HG02610 (cell line): ENCODE measurements around the gene ELF2.
"Not testable (repeated sequence)": the region's sequence is repeated elsewhere in the genome, so short reads cannot be mapped to it uniquely, and the experiment has no call there.

Experiments used
- ATAC-seq: cut with Tn5 transposase; IDR thresholded peaks from one replicate; pipeline ENCODE4 v1.9.1; 2021; ENCODE audit warnings: mild to moderate bottlenecking, moderate library complexity; ENCODE audit not compliant: unreplicated experiment

The ELF2 gene

DNA sequence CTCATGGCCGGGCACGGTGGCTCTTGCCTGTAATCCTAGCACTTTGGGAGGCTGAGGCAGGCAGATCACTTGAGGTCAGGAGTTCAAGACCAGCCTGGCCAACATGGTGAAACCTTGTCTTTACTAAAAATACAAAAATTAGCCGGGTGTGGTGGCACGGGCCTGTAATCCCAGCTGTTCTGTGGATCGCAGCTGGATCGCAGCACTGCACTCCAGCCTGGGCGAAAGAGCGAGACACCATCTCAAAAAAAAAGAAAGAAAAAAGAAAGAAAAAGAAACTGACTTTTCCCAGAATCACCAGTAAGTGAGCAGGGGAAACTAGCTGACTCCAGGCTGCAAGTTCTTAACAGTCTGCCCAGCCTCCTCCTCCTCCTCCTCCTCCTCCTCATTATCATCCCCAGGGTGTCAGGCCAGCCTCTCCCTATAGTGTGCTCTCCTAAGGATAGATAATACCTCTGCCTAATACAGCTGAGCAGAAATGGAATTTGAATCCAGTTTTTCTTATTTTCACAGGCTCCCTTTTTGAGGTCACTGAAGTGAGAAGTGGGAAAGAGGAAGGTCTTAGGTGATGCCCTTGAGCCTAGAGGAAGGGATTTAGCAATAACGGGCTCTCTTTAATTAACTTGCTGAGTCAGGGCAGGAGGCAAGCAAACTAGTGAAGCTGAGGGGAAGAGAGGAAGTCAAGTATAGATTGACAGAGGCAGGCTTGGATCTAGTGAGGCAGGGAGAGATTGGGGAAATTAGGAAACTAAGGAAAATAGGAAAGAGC lies 11.8 kb upstream of the ELF2 start:
- no peak for ATAC-seq

DNA sequence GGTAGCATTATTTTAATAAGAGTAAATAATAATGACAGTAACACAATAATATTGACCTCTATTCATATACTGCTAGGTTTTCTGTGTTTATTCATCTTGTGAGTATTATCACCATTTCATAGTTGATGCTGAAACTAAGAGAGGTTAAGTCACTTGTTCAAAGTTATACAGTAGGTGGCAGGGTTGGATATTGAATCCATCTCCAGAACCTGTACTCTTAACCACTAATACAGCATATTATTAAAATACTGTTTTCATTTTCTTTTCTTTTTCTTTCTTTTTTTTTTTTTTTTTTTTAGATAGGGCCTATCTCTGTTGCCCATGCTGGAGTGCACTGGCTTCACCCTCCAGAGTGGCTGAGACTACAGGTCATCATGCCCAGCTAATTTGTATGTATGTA lies 7.1 kb upstream of the ELF2 start:
- ATAC-seq: peak; percentile 46

- peak; percentile 73 for ATAC-seq
Observed at GRCh38 chr4:139177869-139178619, 1.0 kb upstream of the ELF2 start.

DNA sequence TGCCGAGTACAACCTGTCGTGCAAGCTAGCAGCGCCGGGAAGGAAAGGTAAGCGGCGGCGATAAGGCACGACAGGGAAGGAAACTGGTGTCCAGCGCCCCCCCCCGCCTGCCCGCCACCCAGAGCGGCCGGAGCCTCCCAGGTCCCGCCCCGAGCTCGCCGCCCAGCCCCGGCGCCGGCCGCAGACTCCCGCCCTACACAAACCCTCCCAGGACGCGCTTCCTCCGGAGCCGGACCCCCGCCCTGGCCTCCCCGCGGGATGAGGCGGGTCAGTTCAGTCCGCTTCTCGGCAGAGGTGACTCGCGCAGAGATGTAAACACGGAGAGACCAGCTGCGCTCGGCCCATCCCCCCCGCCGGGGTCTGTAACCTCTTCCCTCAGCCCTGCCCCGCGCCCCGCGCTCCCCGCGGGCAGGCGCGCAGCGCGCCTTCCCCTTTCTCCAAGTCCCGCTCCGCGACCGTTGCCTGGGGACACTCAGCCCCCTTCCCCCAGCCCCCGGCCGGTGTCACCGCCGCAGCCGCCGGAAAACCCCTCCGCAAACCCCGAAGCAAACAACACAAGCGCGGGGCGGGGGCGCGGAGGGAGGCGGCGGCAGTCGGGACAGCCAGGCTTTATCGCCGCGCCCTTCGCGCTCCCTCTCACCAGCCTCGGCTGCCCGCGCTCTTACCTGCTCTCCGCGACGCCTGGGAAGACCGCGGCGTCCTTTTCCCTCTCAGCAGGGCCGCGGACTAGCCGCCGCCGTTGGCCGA lies 543 bp downstream of the ELF2 start:
- peak; percentile 15 for ATAC-seq

DNA sequence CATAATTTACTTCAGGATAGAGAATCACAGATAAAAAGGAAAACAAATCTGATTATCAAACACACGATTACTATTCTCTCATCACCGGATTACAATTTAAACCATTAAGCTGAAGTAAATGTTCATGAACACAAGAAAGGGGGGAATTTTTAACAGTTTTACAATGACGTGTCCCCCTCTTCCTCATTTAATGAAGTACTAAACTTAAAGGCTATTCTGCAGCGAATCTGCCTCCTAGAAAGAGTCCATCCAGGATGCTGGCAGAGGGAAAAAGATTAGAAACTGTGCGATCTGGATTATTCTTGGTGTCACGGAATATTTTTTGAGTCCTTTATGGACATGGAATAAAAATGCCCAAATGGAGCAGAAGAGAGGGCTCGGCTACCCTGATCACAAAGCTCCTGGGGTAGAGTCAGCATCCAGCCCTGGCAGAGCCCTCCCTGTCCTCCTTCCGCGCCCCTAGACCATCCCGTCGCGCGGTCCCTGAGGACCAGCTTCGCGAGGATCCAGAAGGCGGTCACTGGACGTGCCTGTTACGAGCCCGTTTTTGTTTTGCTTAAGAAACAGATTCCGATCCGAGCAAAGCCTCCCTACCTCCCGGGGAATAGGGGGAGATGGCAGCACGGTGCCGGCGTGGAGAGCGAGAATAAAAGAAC lies 1.2 kb downstream of the ELF2 start:
- no peak for ATAC-seq

DNA sequence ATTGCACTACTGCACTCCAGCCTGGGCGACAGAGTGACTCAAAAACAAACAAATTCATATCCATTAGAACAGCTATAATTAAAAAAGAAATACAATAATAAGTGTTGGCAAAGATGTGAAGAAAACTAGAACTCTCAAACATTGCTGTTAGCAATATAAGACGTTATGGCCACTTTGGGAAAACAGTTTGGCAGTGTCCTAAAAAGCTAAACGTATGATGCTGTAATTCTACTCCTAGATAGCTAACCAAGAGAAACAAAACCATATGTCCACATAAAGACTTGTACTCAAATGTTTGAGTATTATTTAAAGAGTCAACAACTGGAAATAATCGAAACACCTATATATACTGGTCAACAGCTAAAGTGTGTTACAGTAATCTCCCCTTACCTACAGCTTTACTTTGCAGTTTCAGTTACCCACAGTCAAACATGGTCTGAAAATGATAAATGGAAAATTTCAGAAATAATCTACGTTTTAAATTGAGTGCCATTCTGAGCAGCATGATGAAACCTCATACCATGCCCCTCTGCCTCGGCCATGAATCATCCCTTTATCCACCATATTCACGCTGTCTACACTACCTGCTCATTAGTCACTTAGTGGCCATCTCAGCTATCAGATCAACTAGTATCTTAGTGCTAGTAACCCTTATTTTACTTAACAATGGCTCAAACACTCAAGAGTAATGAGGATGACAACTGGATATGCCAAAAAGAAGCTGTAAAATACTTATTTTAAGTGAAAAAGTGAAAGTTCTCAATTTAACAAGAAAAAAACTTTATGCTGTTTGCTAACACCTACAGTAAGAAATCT lies 4.9 kb downstream of the ELF2 start:
- no peak for ATAC-seq

- ATAC-seq: no peak
Observed at GRCh38 chr4:139170932-139171331, 6.1 kb downstream of the ELF2 start.

DNA sequence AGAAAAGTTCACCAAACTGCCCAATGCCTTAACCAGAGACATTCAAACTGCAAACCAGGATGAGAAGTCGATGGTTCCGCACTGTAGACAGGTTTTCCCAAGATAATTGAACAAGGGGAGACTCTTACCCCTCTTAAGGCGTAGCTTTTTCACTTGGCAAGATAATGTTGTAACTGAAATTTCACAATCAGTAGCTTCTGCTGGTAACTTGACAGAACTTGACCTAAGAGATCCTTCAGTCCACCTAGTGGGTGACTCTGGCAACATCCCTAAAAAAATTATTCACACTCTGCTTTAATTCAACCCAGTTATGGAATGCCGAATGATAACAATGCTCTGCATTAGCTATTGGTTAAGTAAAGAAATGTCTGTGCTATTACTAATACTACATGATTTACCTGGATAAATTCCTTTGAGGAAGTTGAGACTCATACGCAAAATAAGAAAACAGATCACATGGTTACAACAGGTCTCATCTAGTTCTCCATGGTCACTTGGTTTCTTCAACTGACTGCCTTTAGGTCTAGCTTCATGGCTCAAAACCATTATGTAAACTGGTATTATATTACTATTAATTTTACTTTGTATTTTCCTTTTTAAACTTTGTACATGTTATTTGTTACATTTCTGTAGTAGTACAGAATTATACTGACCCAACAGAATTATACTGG lies 9.1 kb downstream of the ELF2 start:
- peak; percentile 61 for ATAC-seq

DNA sequence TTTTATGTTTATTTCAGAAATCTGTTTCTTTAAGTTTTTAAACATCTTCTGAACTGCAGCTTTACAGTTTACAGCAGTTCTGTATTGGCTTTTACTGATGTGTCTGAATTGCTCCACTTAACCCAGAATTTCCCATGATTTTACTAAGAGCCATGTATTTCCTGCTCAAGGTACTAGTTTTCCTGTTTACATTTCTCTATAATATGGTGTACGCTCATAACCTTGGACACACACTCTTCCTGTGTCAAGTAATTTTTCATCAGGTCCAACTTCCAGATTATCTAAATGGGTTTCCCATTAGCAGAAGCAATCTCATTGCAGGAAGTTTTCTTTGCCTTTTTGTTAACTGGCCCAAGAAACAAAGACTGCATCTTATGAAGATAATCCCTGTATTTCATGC lies 12.3 kb downstream of the ELF2 start:
- ATAC-seq: no peak

DNA sequence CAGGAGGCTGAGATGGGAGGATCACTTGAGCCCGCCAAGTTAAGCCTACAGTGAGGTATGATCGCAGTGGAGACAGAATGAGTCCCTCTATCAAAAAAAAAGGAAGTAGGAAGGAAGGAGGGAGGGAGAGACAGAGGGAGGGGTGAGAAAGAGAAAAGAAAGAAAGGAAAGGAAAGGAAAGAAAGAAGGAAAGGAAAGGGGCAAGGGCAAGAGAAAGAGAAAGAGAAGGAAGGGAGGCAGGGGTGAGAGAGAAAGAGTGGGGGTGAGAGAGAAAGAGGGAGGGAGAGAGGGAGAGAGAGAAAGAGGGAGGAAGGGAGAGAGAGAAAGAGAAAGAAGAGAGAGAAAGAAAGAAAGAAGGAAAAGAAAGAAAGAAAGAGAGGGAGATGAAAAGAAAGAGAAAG lies 13.2 kb downstream of the ELF2 start:
- ATAC-seq: no peak

GRCh38 chr4:139157977-139158376 lies 19.0 kb downstream of the ELF2 start:
- not testable (repeated sequence) for ATAC-seq

GRCh38 chr4:139154952-139155557 lies 22.0 kb downstream of the ELF2 start:
- no peak for ATAC-seq

GRCh38 chr4:139154538-139154937 lies 22.5 kb downstream of the ELF2 start:
- no peak for ATAC-seq

GRCh38 chr4:139154134-139154421 lies 22.9 kb downstream of the ELF2 start:
- no peak for ATAC-seq

DNA sequence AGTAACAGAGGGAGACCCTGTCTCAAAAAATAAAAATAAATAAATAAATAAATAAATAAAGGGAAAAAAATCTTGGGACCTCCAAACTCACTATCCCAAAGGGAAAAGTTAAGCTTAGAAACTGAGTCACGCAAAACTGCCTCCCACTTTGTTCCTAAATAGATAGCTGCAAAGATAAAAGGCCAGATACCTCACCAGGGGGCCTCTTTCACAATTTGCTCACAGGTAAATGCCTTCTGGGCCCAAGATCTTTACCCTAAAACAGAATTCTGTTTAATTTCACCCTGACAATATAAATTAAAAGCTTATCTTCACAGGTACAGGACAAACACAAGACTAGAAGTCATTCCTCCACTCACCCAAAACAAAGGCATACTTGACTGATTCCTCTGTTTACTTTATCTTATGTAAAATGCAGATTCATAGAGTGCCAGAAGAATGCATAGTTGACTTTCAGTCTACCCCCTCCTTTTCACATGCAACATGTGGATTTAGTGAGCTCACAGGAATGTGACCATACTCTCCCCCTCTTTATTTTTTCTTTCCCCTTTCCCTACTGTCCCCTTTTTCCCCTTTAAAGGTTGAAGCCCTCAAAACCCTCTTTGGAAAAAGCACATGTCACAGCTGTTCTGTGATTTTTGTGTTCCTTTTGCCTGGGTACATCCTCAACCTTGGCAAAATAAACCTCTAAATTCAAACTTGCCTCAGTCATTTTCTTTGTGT lies 23.4 kb downstream of the ELF2 start:
- no peak for ATAC-seq

- ATAC-seq: no peak
Observed at GRCh38 chr4:139152249-139152648, 24.8 kb downstream of the ELF2 start.

- no peak for ATAC-seq
Observed at GRCh38 chr4:139146926-139147629, 29.9 kb downstream of the ELF2 start.

DNA sequence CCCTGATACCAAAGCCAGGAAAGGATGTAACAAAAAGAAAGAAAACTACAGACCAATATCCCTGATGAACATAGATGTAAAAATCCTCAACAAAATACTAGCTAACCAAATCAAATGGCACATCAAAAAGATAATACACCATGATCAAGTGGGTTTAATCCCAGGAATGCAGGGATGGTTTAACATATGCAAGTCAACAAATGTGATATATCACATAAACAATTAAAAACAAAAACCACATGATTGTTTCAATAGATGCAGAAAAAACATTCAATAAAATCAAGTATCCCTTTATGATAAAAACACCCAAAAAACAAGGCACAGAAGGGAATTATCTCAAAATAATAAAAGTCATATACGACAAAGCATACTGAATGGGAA lies 31.5 kb downstream of the ELF2 start:
- ATAC-seq: no peak
